A172 (cell line): ENCODE measurements around the gene CSGALNACT2. TPM values are rescaled to one million over a fixed set of nuclear protein-coding genes. Genes with fewer than 3 reads are reported as not detected.

Experiments
- DNase-seq: peaks from one replicate; pipeline ENCODE4 v3.0.0-alpha.2; 2015; ENCODE audit warnings: low spot score
- total RNA-seq: library from RNA; depleted of rRNA; stranded (reverse); fragments of >200 nt; shearing (Covaris generic); gene quantifications from 2 replicates; pipeline ENCODE4 v1.2.3, GENCODE V29; 2014; rRNA removed

Gene CSGALNACT2
- total RNA-seq, 1 experiment from 2014 or later = 15.4 TPM

GRCh38 chr10:43227911-43228782, 89.9 kb downstream of the CSGALNACT2 start:
- DNase-seq = no peak

- no peak for DNase-seq
Measured at GRCh38 chr10:43228783-43229207, 90.5 kb downstream of the CSGALNACT2 start.

GRCh38 chr10:43229208-43230061, 91.2 kb downstream of the CSGALNACT2 start:
- no peak for DNase-seq

- DNase-seq = no peak
Measured at GRCh38 chr10:43230101-43230908, 92.1 kb downstream of the CSGALNACT2 start.

- DNase-seq = no peak
Measured at GRCh38 chr10:43230909-43231522, 92.8 kb downstream of the CSGALNACT2 start.

- DNase-seq = no peak
Measured at GRCh38 chr10:43231523-43232078, 93.4 kb downstream of the CSGALNACT2 start.

- no peak for DNase-seq
Measured at GRCh38 chr10:43233601-43234430, 95.6 kb downstream of the CSGALNACT2 start.

GRCh38 chr10:43234471-43235041, 96.3 kb downstream of the CSGALNACT2 start:
- DNase-seq = no peak

Other genes with a start within 250 kb of the CSGALNACT2 start
- 0.38 and 5.3 TPM in 2 replicates for gene RET, start 61.4 kb upstream of the CSGALNACT2 start, total RNA-seq
- gene RASGEF1A, start 128.6 kb downstream of the CSGALNACT2 start, total RNA-seq = 0.69 TPM in 1 of 2 replicates, not detected in the other
- gene FXYD4, start 233.2 kb downstream of the CSGALNACT2 start, total RNA-seq = not detected in 2 replicates